HAP-1 (cell line): ENCODE data around the gene TXNRD3.

Experiments used
- DNase-seq, 2 experiments: peaks; one replicate each; pipeline ENCODE4 v3.0.0-alpha.2; 2016 to 2020; ENCODE audit warnings: low spot score in 2 of 2
- H3K27me3 ChIP-seq: fragments of 250-450 bp; sonication (Bioruptor Pico); 2 replicates; pipeline ENCODE4 v1.5.1; 2020; ENCODE audit warnings: low read depth, mild to moderate bottlenecking, moderate library complexity
- H3K36me3 ChIP-seq: fragments of 250-450 bp; sonication (Bioruptor Pico); replicated peaks from 2 replicates; pipeline ENCODE4 v1.5.1; 2020; ENCODE audit warnings: mild to moderate bottlenecking
- H3K4me1 ChIP-seq: fragments of 250-450 bp; sonication (Bioruptor Pico); 2 replicates; pipeline ENCODE4 v1.5.1; 2020; ENCODE audit warnings: mild to moderate bottlenecking
- H3K4me3 ChIP-seq: fragments of 250-450 bp; sonication (Bioruptor Pico); 2 replicates; pipeline ENCODE4 v1.5.1; 2020; ENCODE audit warnings: mild to moderate bottlenecking, moderate library complexity
- H3K9me3 ChIP-seq: fragments of 250-450 bp; sonication (Bioruptor Pico); 2 replicates; pipeline ENCODE4 v1.5.1; 2020; ENCODE audit warnings: mild to moderate bottlenecking, moderate library complexity
- in situ Hi-C: fragments of 300-500 bp; cut with MboI; formaldehyde crosslinking; loops from 3 replicates; pipeline ENCODE4 v1.14.3; 2020; ENCODE audit warnings: low sequenced_read_pairs, inconsistent platforms, mixed read lengths

TXNRD3 gene

GRCh38 chr3:126654571-126655383, at the start of gene TXNRD3:
Gene TXNRD3 (minus strand): TSS chr3:126655124.
- no peaks in the 10 kb centered on the region for H3K27me3 ChIP-seq
- H3K9me3 ChIP-seq: no peaks in the 10 kb centered on the region
- H3K36me3 ChIP-seq: no peaks in the 10 kb centered on the region
- peak; percentile 49 to 90 for DNase-seq
- 0 out of 2 replicates have a peak, but pooled peaks cover 6% of the 10 kb centered on the region for H3K4me1 ChIP-seq
- H3K4me3 ChIP-seq: peak within 1 kb of the TSS; percentile 44
- in situ Hi-C loops: no loop called here

- in situ Hi-C loops: no loop called here
Measured at GRCh38 chr3:126703512-126704493, 48.9 kb upstream of the TXNRD3 start, which contains the start of gene CHCHD6. Gene CHCHD6 (plus strand): TSS chr3:126704240. CDS start chr3:126704313, 73 bp downstream.

GRCh38 chr3:126699011-126699410, 44.1 kb upstream of the TXNRD3 start:
- H3K27me3 ChIP-seq: peaks cover 9% of the 10 kb centered on the region
- in situ Hi-C loops: loop anchor here (25.0 kb wide), 1 partner anchor 763 kb away; no protein-coding TSS in a partner anchor
- DNase-seq: no peak
- peaks cover 4% of the 10 kb centered on the region; the same call in 1 of the 2 replicates for H3K4me1 ChIP-seq
- H3K36me3 ChIP-seq: no peaks in the 10 kb centered on the region
- no peak overlapping the region for H3K4me3 ChIP-seq
- H3K9me3 ChIP-seq: no peaks in the 10 kb centered on the region

More at GRCh38 chr3:126703512-126704493, 48.9 kb upstream of the TXNRD3 start, which contains the start of gene CHCHD6:
- Histone ChIP-seq H3K36me3 (no peaks in the 10 kb centered on the region), H3K9me3 (no peaks in the 10 kb centered on the region), H3K4me3 (peak within 1 kb of the TSS; percentile 66), H3K4me1 (peaks cover 4% of the 10 kb centered on the region; the same call in 1 of the 2 replicates), H3K27me3 (peaks cover 6% of the 10 kb centered on the region; the same call in 1 of the 2 replicates)
- DNase-seq: peak; percentile 96 to 99

- no peak for DNase-seq
- Histone ChIP-seq H3K4me1 (no peaks in the 10 kb centered on the region), H3K9me3 (no peaks in the 10 kb centered on the region), H3K36me3 (no peaks in the 10 kb centered on the region), H3K27me3 (peaks cover 9% of the 10 kb centered on the region), H3K4me3 (no peak overlapping the region)
- in situ Hi-C loops: loop anchor here (25.0 kb wide), 1 partner anchor 766 kb away; no protein-coding TSS in a partner anchor
Measured at GRCh38 chr3:126696701-126697267, 41.9 kb upstream of the TXNRD3 start.

- H3K36me3 ChIP-seq: no peaks in the 10 kb centered on the region
- H3K4me1 ChIP-seq: no peaks in the 10 kb centered on the region
- no peaks in the 10 kb centered on the region for H3K9me3 ChIP-seq
- no peak overlapping the region for H3K4me3 ChIP-seq
- peaks cover 3% of the 10 kb centered on the region for H3K27me3 ChIP-seq
- DNase-seq: no peak
- in situ Hi-C loops: loop anchor here (25.0 kb wide), 1 partner anchor 768 kb away; no protein-coding TSS in a partner anchor
Measured at GRCh38 chr3:126693921-126694320, 39.0 kb upstream of the TXNRD3 start.

- Histone ChIP-seq H3K36me3 (no peaks in the 10 kb centered on the region), H3K4me3 (no peak overlapping the region), H3K27me3 (peaks cover 3% of the 10 kb centered on the region), H3K9me3 (no peaks in the 10 kb centered on the region), H3K4me1 (no peaks in the 10 kb centered on the region)
- in situ Hi-C loops: loop anchor here (25.0 kb wide), 1 partner anchor 769 kb away; no protein-coding TSS in a partner anchor
- DNase-seq: no peak
Measured at GRCh38 chr3:126692858-126693257, 37.9 kb upstream of the TXNRD3 start.

- no peaks in the 10 kb centered on the region for H3K9me3 ChIP-seq
- no peak for DNase-seq
- H3K27me3 ChIP-seq: no peaks in the 10 kb centered on the region
- in situ Hi-C loops: loop anchor here (25.0 kb wide), 1 partner anchor 771 kb away; no protein-coding TSS in a partner anchor
- no peaks in the 10 kb centered on the region for H3K36me3 ChIP-seq
- H3K4me1 ChIP-seq: no peaks in the 10 kb centered on the region
- no peak overlapping the region for H3K4me3 ChIP-seq
Measured at GRCh38 chr3:126691765-126692164, 36.8 kb upstream of the TXNRD3 start.

- H3K4me3 ChIP-seq: no peak overlapping the region
- no peaks in the 10 kb centered on the region for H3K4me1 ChIP-seq
- in situ Hi-C loops: loop anchor here (25.0 kb wide), 1 partner anchor 777 kb away; no protein-coding TSS in a partner anchor
- no peaks in the 10 kb centered on the region for H3K27me3 ChIP-seq
- H3K9me3 ChIP-seq: no peaks in the 10 kb centered on the region
- H3K36me3 ChIP-seq: no peaks in the 10 kb centered on the region
- no peak for DNase-seq
Measured at GRCh38 chr3:126685493-126685892, 30.6 kb upstream of the TXNRD3 start.

- H3K4me1 ChIP-seq: no peaks in the 10 kb centered on the region
- in situ Hi-C loops: loop anchor here (25.0 kb wide), 1 partner anchor 777 kb away; no protein-coding TSS in a partner anchor
- no peak overlapping the region for H3K4me3 ChIP-seq
- no peaks in the 10 kb centered on the region for H3K36me3 ChIP-seq
- no peaks in the 10 kb centered on the region for H3K27me3 ChIP-seq
- no peak for DNase-seq
- H3K9me3 ChIP-seq: no peaks in the 10 kb centered on the region
Measured at GRCh38 chr3:126685021-126685420, 30.1 kb upstream of the TXNRD3 start.

GRCh38 chr3:126684218-126684751, 29.4 kb upstream of the TXNRD3 start:
- H3K27me3 ChIP-seq: no peaks in the 10 kb centered on the region
- H3K9me3 ChIP-seq: no peaks in the 10 kb centered on the region
- DNase-seq: no peak
- no peak overlapping the region for H3K4me3 ChIP-seq
- no peaks in the 10 kb centered on the region for H3K4me1 ChIP-seq
- H3K36me3 ChIP-seq: no peaks in the 10 kb centered on the region
- in situ Hi-C loops: loop anchor here (25.0 kb wide), 1 partner anchor 778 kb away; no protein-coding TSS in a partner anchor

GRCh38 chr3:126683069-126683468, 28.1 kb upstream of the TXNRD3 start:
- DNase-seq: no peak
- no peaks in the 10 kb centered on the region; the same call in 1 of the 2 replicates for H3K27me3 ChIP-seq
- H3K4me1 ChIP-seq: no peaks in the 10 kb centered on the region
- no peaks in the 10 kb centered on the region for H3K36me3 ChIP-seq
- H3K9me3 ChIP-seq: no peaks in the 10 kb centered on the region
- in situ Hi-C loops: loop anchor here (25.0 kb wide), 1 partner anchor 779 kb away; no protein-coding TSS in a partner anchor
- H3K4me3 ChIP-seq: no peak overlapping the region

- in situ Hi-C loops: loop anchor here (25.0 kb wide), 1 partner anchor 780 kb away; no protein-coding TSS in a partner anchor
- H3K4me3 ChIP-seq: no peak overlapping the region
- no peak for DNase-seq
- H3K36me3 ChIP-seq: no peaks in the 10 kb centered on the region
- H3K4me1 ChIP-seq: no peaks in the 10 kb centered on the region
- H3K27me3 ChIP-seq: no peaks in the 10 kb centered on the region; the same call in none of the 2 replicates
- no peaks in the 10 kb centered on the region for H3K9me3 ChIP-seq
Measured at GRCh38 chr3:126682009-126682408, 27.1 kb upstream of the TXNRD3 start.
